ENCODE measurements around the gene DHX34. TPM values are rescaled to one million over a fixed set of nuclear protein-coding genes. Genes with fewer than 3 reads are reported as not detected.

Gene DHX34
- total RNA-seq, 1 experiment from 2014 or later = 38.2 TPM

DNA sequence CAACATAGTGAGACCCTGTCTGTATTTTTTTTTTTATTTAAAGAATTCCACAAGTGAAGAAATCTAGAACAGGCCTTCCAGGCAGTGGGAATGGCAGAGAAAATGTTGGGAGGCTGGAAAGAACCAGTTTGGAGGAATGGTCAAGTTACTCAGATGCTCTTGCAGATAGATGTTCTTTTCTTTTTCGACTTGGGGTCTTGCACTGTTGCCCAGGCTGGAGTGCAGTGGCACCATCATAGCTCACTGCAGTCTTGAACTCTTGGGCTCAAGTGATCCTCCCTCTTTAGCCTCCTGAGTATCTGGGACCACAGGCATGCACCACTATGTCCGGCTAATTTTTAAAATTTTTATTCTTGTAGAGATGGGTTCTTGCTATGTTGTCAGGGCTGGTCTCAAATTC, 38.8 kb upstream of the DHX34 start:
- H4K5ac ChIP-seq (ENCODE audit: insufficient read length, low read depth, low read length) = no peak overlapping the region
- H3K14ac ChIP-seq (ENCODE audit: insufficient read depth, low read length) = no peak overlapping the region
- H3K9ac ChIP-seq (ENCODE audit: extremely low read depth, insufficient read length, low read length) = no peak overlapping the region
- H3K9me3 ChIP-seq (ENCODE audit: control insufficient read depth, low read depth, low read length) = no peaks in the 10 kb centered on the region
- no peak overlapping the region for H2AK5ac ChIP-seq (ENCODE audit: insufficient read length, low read length)
- no peaks in the 10 kb centered on the region for H3K23me2 ChIP-seq (ENCODE audit: insufficient read length, low read depth, low read length, poor library complexity, severe bottlenecking)
- H3K27me3 ChIP-seq (ENCODE audit: insufficient read depth, low read length) = no peaks in the 10 kb centered on the region
- Mint-ChIP-seq H3K27me3 (ENCODE audit: low read depth) (peaks cover 23% of the 10 kb centered on the region), H3K4me3 (no peak overlapping the region), H3K4me1 (peaks cover 6 to 10% of the 10 kb centered on the region in 2 experiments), H3K9me3 (peaks cover 0 to 2% of the 10 kb centered on the region in 2 experiments; a peak in 2 of 5 replicates), H3K36me3 (ENCODE audit: insufficient read depth in 1 of 3, low read depth in 3 of 3) (no peaks in the 10 kb centered on the region), H3K27ac (no peak overlapping the region)
- TF ChIP-seq, protein P1, sequence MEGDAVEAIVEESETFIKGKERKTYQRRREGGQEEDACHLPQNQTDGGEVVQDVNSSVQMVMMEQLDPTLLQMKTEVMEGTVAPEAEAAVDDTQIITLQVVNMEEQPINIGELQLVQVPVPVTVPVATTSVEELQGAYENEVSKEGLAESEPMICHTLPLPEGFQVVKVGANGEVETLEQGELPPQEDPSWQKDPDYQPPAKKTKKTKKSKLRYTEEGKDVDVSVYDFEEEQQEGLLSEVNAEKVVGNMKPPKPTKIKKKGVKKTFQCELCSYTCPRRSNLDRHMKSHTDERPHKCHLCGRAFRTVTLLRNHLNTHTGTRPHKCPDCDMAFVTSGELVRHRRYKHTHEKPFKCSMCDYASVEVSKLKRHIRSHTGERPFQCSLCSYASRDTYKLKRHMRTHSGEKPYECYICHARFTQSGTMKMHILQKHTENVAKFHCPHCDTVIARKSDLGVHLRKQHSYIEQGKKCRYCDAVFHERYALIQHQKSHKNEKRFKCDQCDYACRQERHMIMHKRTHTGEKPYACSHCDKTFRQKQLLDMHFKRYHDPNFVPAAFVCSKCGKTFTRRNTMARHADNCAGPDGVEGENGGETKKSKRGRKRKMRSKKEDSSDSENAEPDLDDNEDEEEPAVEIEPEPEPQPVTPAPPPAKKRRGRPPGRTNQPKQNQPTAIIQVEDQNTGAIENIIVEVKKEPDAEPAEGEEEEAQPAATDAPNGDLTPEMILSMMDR (conservative IDR thresholded peaks at IDR 0.05) = no peak
- no peaks in the 10 kb centered on the region for H4K20me1 ChIP-seq (ENCODE audit: control insufficient read depth, insufficient read depth, insufficient read length)
- H2BK20ac ChIP-seq (ENCODE audit: low read depth, low read length, poor library complexity, severe bottlenecking) = no peak overlapping the region
- no peak overlapping the region for H3K4me2 ChIP-seq (ENCODE audit: insufficient read depth, insufficient read length, low read length)
- H3K56ac ChIP-seq (ENCODE audit: insufficient read length, low read depth, low read length) = no peak overlapping the region
- H2BK12ac ChIP-seq (ENCODE audit: insufficient read length, low read depth, low read length) = no peak overlapping the region
- H2AFZ ChIP-seq (ENCODE audit: low read length) = no peak overlapping the region
- no peak overlapping the region for H3K18ac ChIP-seq (ENCODE audit: insufficient read length, low read depth, low read length)
- no CpG with 5 or more reads among the region's 2 CpGs for WGBS (ENCODE audit: extremely low coverage, insufficient read length, low lambda C conversion rate)
- H3K4ac ChIP-seq (ENCODE audit: low read depth, low read length) = no peak overlapping the region
- H3K4me1 ChIP-seq (ENCODE audit: insufficient read depth, low read length) = no peaks in the 10 kb centered on the region
- no peaks in the 10 kb centered on the region for H3K79me1 ChIP-seq (ENCODE audit: insufficient read depth, low read depth, low read length, poor library complexity, severe bottlenecking)
- H3T11ph ChIP-seq (ENCODE audit: low read length) = no peak overlapping the region
- H3K27ac ChIP-seq (ENCODE audit: insufficient read length, low read depth, low read length) = no peak overlapping the region
- H3K79me2 ChIP-seq (ENCODE audit: insufficient read depth, low read length) = no peaks in the 10 kb centered on the region
- no peak for DNase-seq
- H4K8ac ChIP-seq (replicated peaks; ENCODE audit: insufficient read length, low read depth, low read length) = no peak overlapping the region
- H2BK120ac ChIP-seq (ENCODE audit: low read depth, low read length, poor library complexity, severe bottlenecking) = no peak overlapping the region
- H3K23ac ChIP-seq (ENCODE audit: insufficient read length, low read depth, low read length) = no peak overlapping the region
- H4K91ac ChIP-seq (ENCODE audit: insufficient read length, low read depth, low read length) = no peak overlapping the region
- no peak overlapping the region for H2BK5ac ChIP-seq (ENCODE audit: insufficient read length, low read length)
- no peak overlapping the region for H2BK15ac ChIP-seq (ENCODE audit: low read depth, low read length)
